SK-N-SH (cell line): ENCODE measurements around the gene FAH. TPM values are rescaled to one million over a fixed set of nuclear protein-coding genes. Genes with fewer than 3 reads are reported as not detected.

Experiments used
- CTCF ChIA-PET: fragments of 300-600, 350-600 bp; formaldehyde crosslinking; extraction: SDS; loops from one replicate; lab custom pipeline; 2021; lab: Yijun Ruan, JAX
- POLR2A ChIA-PET: fragments of 350-600 bp; sonication (Branson Sonifier 250); formaldehyde crosslinking; extraction: SDS; loops from one replicate; lab custom pipeline; 2020; ENCODE audit warnings: antibody characterized with exemption, inconsistent platforms; lab: Yijun Ruan, JAX
- DNase-seq: peaks from one replicate; pipeline ENCODE4 v3.0.0; 2012
- H2AFZ ChIP-seq: fragments of 200-600 bp; sonication (generic); 2 replicates; pipeline ENCODE4 v1.8.1; 2016; ENCODE audit warnings: antibody characterized with exemption, mild to moderate bottlenecking, low read depth
- H3F3A ChIP-seq: fragments of 200-600 bp; sonication (generic); replicated peaks from 2 replicates; pipeline ENCODE3; 2016; ENCODE audit warnings: antibody characterized with exemption, mild to moderate bottlenecking; ENCODE audit not compliant: insufficient read depth
- H3K27ac ChIP-seq, 2 experiments: fragments of 200-500 bp in 1 of 2; fragments of 200-600 bp in 1 of 2; sonication (Bioruptor generic) in 1 of 2; sonication (generic), shearing (Covaris generic) in 1 of 2; 2 replicates each; pipeline versions ENCODE4 v1.5.1 to v1.6.1; 2014 to 2016; ENCODE audit warnings: low read depth in 2 of 2, inconsistent platforms in 1 of 2, low read length in 1 of 2, mild to moderate bottlenecking in 1 of 2, mixed read lengths in 1 of 2
- H3K27me3 ChIP-seq: fragments of 200-600 bp; sonication (generic), shearing (Covaris generic); 2 replicates; pipeline ENCODE4 v1.6.1; 2016; ENCODE audit warnings: mixed run types; ENCODE audit not compliant: insufficient read depth
- H3K36me3 ChIP-seq, 2 experiments: fragments of 200-500 bp in 1 of 2; fragments of 200-600 bp in 1 of 2; sonication (Bioruptor generic) in 1 of 2; sonication (generic) in 1 of 2; replicated peaks in 1 of 2; 2 replicates each; pipeline versions ENCODE3 to v1.5.1; 2014 to 2016; ENCODE audit warnings: low read length in 1 of 2, mild to moderate bottlenecking in 1 of 2; ENCODE audit not compliant: insufficient read depth in 2 of 2, control insufficient read depth in 1 of 2
- H3K4me1 ChIP-seq, 2 experiments: fragments of 200-500 bp in 1 of 2; fragments of 200-600 bp in 1 of 2; sonication (Bioruptor generic) in 1 of 2; sonication (generic), shearing (Covaris generic) in 1 of 2; 2 replicates each; pipeline versions ENCODE4 v1.5.1 to v1.6.1; 2014 to 2016; ENCODE audit warnings: low read depth in 1 of 2, low read length in 1 of 2, mixed run types in 1 of 2; ENCODE audit not compliant: insufficient read depth in 2 of 2, control insufficient read depth in 1 of 2
- H3K4me2 ChIP-seq: fragments of 200-600 bp; sonication (generic), shearing (Covaris generic); 2 replicates; pipeline ENCODE4 v1.6.1; 2017; ENCODE audit warnings: mixed run types
- H3K4me3 ChIP-seq, 2 experiments: fragments of 200-500 bp in 1 of 2; fragments of 200-600 bp in 1 of 2; sonication (Bioruptor generic) in 1 of 2; sonication (generic), shearing (Covaris generic) in 1 of 2; 2 replicates each; pipeline versions ENCODE4 v1.5.1 to v1.8.1; 2014 to 2016; ENCODE audit warnings: low read depth in 2 of 2, inconsistent platforms in 1 of 2, low read length in 1 of 2, mild to moderate bottlenecking in 1 of 2, mixed read lengths in 1 of 2, moderate library complexity in 1 of 2
- H3K79me2 ChIP-seq: fragments of 200-600 bp; sonication (generic); 2 replicates; pipeline ENCODE4 v1.8.1; 2017; ENCODE audit warnings: mild to moderate bottlenecking; ENCODE audit not compliant: insufficient read depth
- H3K9ac ChIP-seq: fragments of 200-600 bp; sonication (generic); 2 replicates; pipeline ENCODE4 v1.6.1; 2017; ENCODE audit warnings: mixed run types
- H3K9me2 ChIP-seq: fragments of 200-600 bp; sonication (generic); 2 replicates; pipeline ENCODE4 v1.6.1; 2017; ENCODE audit warnings: mixed run types
- H3K9me3 ChIP-seq: fragments of 200-600 bp; sonication (generic); 2 replicates; pipeline ENCODE4 v1.6.1; 2017; ENCODE audit warnings: mixed run types, mild to moderate bottlenecking, moderate library complexity
- H4K20me1 ChIP-seq: fragments of 200-600 bp; sonication (generic); 2 replicates; pipeline ENCODE4 v1.6.1; 2017; ENCODE audit warnings: mild to moderate bottlenecking, mixed run types; ENCODE audit not compliant: insufficient read depth
- CHD2 ChIP-seq: fragments of 150-350 bp; IDR thresholded peaks from 2 replicates; pipeline ENCODE4 v1.6.1; 2018; ENCODE audit warnings: low read length; ENCODE audit not compliant: partially characterized antibody
- EP300 ChIP-seq, 2 experiments: IDR thresholded peaks; 2 replicates each; pipeline versions ENCODE4 v1.4.0 to v1.6.1; 2012; ENCODE audit warnings: borderline replicate concordance in 1 of 2, low read depth in 1 of 2, low read length in 1 of 2
- FOXJ3 ChIP-seq: sonication (generic); formaldehyde crosslinking; IDR thresholded peaks from 2 replicates; pipeline ENCODE4 v1.5.1; 2020; ENCODE audit warnings: mild to moderate bottlenecking, missing genetic modification reagents
- FOXM1 ChIP-seq: IDR thresholded peaks from 2 replicates; pipeline ENCODE4 v1.4.0; 2012; ENCODE audit warnings: low read depth, mild to moderate bottlenecking
- GABPA ChIP-seq: IDR thresholded peaks from 2 replicates; pipeline ENCODE4 v1.4.0; 2012; ENCODE audit warnings: low read depth, mild to moderate bottlenecking
- GATA2 ChIP-seq: sonication (generic); formaldehyde crosslinking; IDR thresholded peaks from 2 replicates; pipeline ENCODE4 v1.5.0; 2020; ENCODE audit warnings: mild to moderate bottlenecking, missing genetic modification reagents
- MEF2A ChIP-seq: IDR thresholded peaks from 2 replicates; pipeline ENCODE4 v1.4.0; 2012; ENCODE audit warnings: low read depth, borderline replicate concordance
- MXI1 ChIP-seq: IDR thresholded peaks from 2 replicates; pipeline ENCODE4 v1.6.1; 2012; ENCODE audit warnings: mild to moderate bottlenecking, low read depth, low read length, improper control_type of control experiment
- NFIC ChIP-seq: IDR thresholded peaks from 2 replicates; pipeline ENCODE4 v1.4.0; 2012; ENCODE audit warnings: borderline replicate concordance
- RAD21 ChIP-seq: IDR thresholded peaks from 2 replicates; pipeline ENCODE4 v1.6.1; 2012; ENCODE audit warnings: mild to moderate bottlenecking, low read length
- SMC3 ChIP-seq: IDR thresholded peaks from 2 replicates; pipeline ENCODE4 v1.6.1; 2012; ENCODE audit warnings: low read depth, low read length, improper control_type of control experiment
- TCF12 ChIP-seq: IDR thresholded peaks from 2 replicates; pipeline ENCODE4 v1.4.0; 2012
- TEAD4 ChIP-seq: IDR thresholded peaks from 2 replicates; pipeline ENCODE4 v1.4.0; 2012; ENCODE audit warnings: mild to moderate bottlenecking, borderline replicate concordance; ENCODE audit not compliant: insufficient read depth
- YY1 ChIP-seq: IDR thresholded peaks from 2 replicates; pipeline ENCODE4 v1.4.0; 2012; ENCODE audit warnings: low read depth, mild to moderate bottlenecking
- WGBS: methylation state at CpG from one replicate; pipeline ENCODE4 v1.1.6; 2017; ENCODE audit warnings: low lambda C conversion rate; 5-methylcytosine and 5-hydroxymethylcytosine counted together
- polyA plus RNA-seq, 3 experiments: library from polyadenylated mRNA; depleted of rRNA; stranded (reverse); fragments of >200 nt; gene quantifications; 2 replicates each; pipeline ENCODE4 v1.2.3, GENCODE V29; 2012
- TF ChIP-seq, protein P1 (sequence below): IDR thresholded peaks from 2 replicates; pipeline ENCODE4; 2012
- TF ChIP-seq, protein P2 (sequence below): IDR thresholded peaks from 2 replicates; pipeline ENCODE4 v1.4.0; 2012; ENCODE audit warnings: low read depth, borderline replicate concordance
- TF ChIP-seq, protein P3 (sequence below): fragments of 200-600 bp; sonication (generic); IDR thresholded peaks from 2 replicates; pipeline ENCODE4 v1.6.1; 2017; ENCODE audit warnings: antibody characterized with exemption, mild to moderate bottlenecking, moderate library complexity
- TF ChIP-seq, protein P4 (sequence below): fragments of 150-350 bp; IDR thresholded peaks from 2 replicates; pipeline ENCODE4 v1.6.1; 2017; ENCODE audit warnings: antibody characterized with exemption, low read length, low read depth, borderline replicate concordance
- TF ChIP-seq, protein P5 (sequence below): IDR thresholded peaks from 2 replicates; pipeline ENCODE4 v1.4.0; 2012; ENCODE audit warnings: low read depth

FAH gene
- polyA plus RNA-seq, 1 of the 3 experiments (the other 2 are of a cell fraction) = 34.9 TPM

DNA sequence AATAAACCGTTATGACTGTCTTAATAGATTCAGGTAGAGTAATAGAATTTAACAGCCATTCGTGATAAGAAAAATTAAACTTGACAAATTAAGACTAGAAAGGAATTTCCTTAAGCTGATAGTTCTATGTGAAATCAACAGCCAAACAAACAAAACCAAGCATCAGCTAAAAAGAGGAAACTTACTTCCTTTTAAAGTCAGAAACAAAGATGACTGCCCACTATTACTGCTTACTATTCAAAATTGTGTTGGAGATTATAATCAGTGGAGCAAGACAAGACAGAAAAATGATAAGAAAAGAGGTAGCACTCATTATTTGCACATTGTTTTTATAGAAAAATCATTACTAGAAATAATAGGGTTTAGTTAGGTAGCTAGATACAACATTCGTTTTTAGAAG is 13.8 kb upstream of the FAH start (continued):
- no peak for TF ChIP-seq FOXJ3 (CRISPR knock-in tag)

DNA sequence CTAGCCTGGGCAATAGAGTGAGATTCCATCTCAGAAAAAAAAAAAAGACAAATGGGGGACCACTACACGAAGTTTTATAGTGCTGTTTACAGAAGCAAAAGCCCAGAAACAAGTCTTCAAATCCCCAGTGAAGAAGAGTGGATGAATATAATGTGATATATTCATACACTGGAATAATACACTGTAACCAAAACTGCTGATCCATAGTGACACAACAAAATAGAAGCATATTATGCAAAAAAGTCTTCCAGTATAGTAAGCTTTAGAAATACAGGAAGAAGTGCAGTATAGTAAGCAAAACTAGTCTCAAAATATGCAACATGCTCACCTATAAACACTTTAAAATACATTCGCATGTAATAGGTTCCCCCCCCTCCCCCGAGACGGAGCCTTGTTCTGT is 11.9 kb upstream of the FAH start:
- ChIA-PET POLR2A (no interaction called here), CTCF (no interaction called here)
- 98% methylated on average over 4 of the region's 4 CpGs for WGBS

DNA sequence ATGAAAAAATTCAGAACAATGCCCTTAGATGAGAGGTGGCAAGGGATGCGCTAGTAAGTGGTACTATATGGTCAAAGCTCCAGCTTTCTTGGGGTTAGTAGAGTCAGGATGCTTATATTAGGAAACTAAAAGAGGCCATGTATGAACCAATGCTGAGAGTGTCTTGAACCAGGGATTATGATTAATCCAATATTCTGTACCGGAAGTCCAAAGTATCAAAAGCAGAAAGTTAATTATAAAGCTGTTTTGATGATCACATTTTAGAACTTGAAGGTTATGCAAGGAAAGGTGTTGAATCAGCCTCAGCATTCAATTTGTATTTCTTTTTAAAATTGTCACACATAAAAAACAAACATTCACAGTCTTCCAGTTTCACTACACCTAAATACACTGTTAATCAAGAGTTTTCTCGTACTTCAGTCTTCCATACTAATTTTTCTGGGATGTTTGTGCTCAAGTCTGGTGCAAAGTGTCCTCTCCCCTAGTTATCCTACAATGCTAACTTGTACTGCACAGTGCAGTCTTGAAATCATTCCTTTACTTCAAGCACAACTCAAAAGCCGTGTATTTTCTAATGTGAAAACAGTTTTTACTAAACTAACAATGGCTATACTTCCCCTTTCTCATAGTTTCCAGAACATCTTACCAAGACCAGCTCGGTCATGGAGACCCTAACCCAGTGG is 10.7 kb upstream of the FAH start:
- no peak overlapping the region for H2AFZ ChIP-seq
- DNase-seq = no peak
- H3K36me3 ChIP-seq = peaks cover 5 to 8% of the 10 kb centered on the region in 2 experiments
- ChIA-PET CTCF (no interaction called here), POLR2A (no interaction called here)
- no peaks in the 10 kb centered on the region for H3K4me1 ChIP-seq
- H3K27ac ChIP-seq = no peak overlapping the region
- H3K79me2 ChIP-seq = no peaks in the 10 kb centered on the region
- no peaks in the 10 kb centered on the region for H3K9me3 ChIP-seq
- H3K4me3 ChIP-seq = no peak overlapping the region
- no peaks in the 10 kb centered on the region for H3F3A ChIP-seq
- no peak overlapping the region for H3K4me2 ChIP-seq
- no peaks in the 10 kb centered on the region for H3K9me2 ChIP-seq
- H3K9ac ChIP-seq = no peak overlapping the region
- 91% methylated on average over 5 of the region's 5 CpGs for WGBS
- H4K20me1 ChIP-seq = no peaks in the 10 kb centered on the region
- H3K27me3 ChIP-seq = no peaks in the 10 kb centered on the region
- TF ChIP-seq TEAD4 (no peak), NFIC (no peak), RAD21 (no peak), CHD2 (no peak), EP300 (IDR thresholded peaks at IDR 0.05; ENCODE audit: borderline replicate concordance in 1 of 2, low read depth in 1 of 2, low read length in 1 of 2) (no peak), MEF2A (no peak), FOXM1 (no peak), GATA2 (CRISPR knock-in tag) (no peak), SMC3 (no peak), YY1 (no peak)
- TF ChIP-seq, protein P1, sequence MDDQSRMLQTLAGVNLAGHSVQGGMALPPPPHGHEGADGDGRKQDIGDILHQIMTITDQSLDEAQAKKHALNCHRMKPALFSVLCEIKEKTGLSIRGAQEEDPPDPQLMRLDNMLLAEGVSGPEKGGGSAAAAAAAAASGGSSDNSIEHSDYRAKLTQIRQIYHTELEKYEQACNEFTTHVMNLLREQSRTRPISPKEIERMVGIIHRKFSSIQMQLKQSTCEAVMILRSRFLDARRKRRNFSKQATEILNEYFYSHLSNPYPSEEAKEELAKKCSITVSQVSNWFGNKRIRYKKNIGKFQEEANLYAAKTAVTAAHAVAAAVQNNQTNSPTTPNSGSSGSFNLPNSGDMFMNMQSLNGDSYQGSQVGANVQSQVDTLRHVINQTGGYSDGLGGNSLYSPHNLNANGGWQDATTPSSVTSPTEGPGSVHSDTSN = no peak
- TF ChIP-seq, protein P2, sequence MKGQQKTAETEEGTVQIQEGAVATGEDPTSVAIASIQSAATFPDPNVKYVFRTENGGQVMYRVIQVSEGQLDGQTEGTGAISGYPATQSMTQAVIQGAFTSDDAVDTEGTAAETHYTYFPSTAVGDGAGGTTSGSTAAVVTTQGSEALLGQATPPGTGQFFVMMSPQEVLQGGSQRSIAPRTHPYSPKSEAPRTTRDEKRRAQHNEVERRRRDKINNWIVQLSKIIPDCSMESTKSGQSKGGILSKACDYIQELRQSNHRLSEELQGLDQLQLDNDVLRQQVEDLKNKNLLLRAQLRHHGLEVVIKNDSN = no peak

More for the DNA sequence above, 11.9 kb upstream of the FAH start:
- Histone ChIP-seq H3K27me3 (no peaks in the 10 kb centered on the region), H3F3A (no peaks in the 10 kb centered on the region), H3K4me3 (no peak overlapping the region), H3K27ac (no peak overlapping the region), H4K20me1 (no peaks in the 10 kb centered on the region), H3K36me3 (peaks cover 11% of the 10 kb centered on the region in 2 experiments), H3K9ac (no peak overlapping the region), H3K9me3 (no peaks in the 10 kb centered on the region), H2AFZ (no peak overlapping the region), H3K4me2 (no peak overlapping the region), H3K4me1 (no peaks in the 10 kb centered on the region), H3K79me2 (no peaks in the 10 kb centered on the region), H3K9me2 (no peaks in the 10 kb centered on the region)
- TF ChIP-seq, protein P3, sequence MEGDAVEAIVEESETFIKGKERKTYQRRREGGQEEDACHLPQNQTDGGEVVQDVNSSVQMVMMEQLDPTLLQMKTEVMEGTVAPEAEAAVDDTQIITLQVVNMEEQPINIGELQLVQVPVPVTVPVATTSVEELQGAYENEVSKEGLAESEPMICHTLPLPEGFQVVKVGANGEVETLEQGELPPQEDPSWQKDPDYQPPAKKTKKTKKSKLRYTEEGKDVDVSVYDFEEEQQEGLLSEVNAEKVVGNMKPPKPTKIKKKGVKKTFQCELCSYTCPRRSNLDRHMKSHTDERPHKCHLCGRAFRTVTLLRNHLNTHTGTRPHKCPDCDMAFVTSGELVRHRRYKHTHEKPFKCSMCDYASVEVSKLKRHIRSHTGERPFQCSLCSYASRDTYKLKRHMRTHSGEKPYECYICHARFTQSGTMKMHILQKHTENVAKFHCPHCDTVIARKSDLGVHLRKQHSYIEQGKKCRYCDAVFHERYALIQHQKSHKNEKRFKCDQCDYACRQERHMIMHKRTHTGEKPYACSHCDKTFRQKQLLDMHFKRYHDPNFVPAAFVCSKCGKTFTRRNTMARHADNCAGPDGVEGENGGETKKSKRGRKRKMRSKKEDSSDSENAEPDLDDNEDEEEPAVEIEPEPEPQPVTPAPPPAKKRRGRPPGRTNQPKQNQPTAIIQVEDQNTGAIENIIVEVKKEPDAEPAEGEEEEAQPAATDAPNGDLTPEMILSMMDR = no peak
- TF ChIP-seq MXI1 (no peak), TCF12 (no peak), GABPA (no peak), NFIC (no peak), CHD2 (no peak), MEF2A (no peak), GATA2 (CRISPR knock-in tag) (no peak)
- TF ChIP-seq, protein P4, sequence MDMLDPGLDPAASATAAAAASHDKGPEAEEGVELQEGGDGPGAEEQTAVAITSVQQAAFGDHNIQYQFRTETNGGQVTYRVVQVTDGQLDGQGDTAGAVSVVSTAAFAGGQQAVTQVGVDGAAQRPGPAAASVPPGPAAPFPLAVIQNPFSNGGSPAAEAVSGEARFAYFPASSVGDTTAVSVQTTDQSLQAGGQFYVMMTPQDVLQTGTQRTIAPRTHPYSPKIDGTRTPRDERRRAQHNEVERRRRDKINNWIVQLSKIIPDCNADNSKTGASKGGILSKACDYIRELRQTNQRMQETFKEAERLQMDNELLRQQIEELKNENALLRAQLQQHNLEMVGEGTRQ = no peak
- TF ChIP-seq, protein P5, sequence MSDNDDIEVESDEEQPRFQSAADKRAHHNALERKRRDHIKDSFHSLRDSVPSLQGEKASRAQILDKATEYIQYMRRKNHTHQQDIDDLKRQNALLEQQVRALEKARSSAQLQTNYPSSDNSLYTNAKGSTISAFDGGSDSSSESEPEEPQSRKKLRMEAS = no peak
- no peak for DNase-seq
